ENCODE measurements around the gene NRXN3. TPM values are rescaled to one million over a fixed set of nuclear protein-coding genes. Genes with fewer than 3 reads are reported as not detected.

NRXN3 gene
- total and polyA plus RNA-seq, 8 donors = 1.3 to 7.6 (median 1.5) TPM

GRCh38 chr14:78762331-78762730, 592.2 kb downstream of the NRXN3 start:
- no peaks in the 10 kb centered on the region for H3K27me3 ChIP-seq
- no peak for DNase-seq
- H3K36me3 ChIP-seq = no peaks in the 10 kb centered on the region
- H3K9me3 ChIP-seq = no peaks in the 10 kb centered on the region
- H3K27ac ChIP-seq = no peak overlapping the region
- H3K4me1 ChIP-seq = no peaks in the 10 kb centered on the region
- TF ChIP-seq CTCF (IDR thresholded peaks at IDR 0.05) = no peak
- intact Hi-C loops (cut with DNase I) = no loop called here
- H3K4me3 ChIP-seq = no peak overlapping the region
- no peak for ATAC-seq

- Histone ChIP-seq H3K27me3 (no peaks in the 10 kb centered on the region), H3K27ac (no peak overlapping the region), H3K36me3 (no peaks in the 10 kb centered on the region), H3K9me3 (no peaks in the 10 kb centered on the region), H3K4me1 (no peaks in the 10 kb centered on the region), H3K4me3 (no peak overlapping the region)
- DNase-seq = no peak
- no peak for TF ChIP-seq CTCF (IDR thresholded peaks at IDR 0.05)
- intact Hi-C loops (cut with DNase I) = no loop called here
- ATAC-seq = no peak
These were observed 593.6 kb downstream of the NRXN3 start for GRCh38 chr14:78763746-78764145.

- intact Hi-C loops (cut with DNase I) = no loop called here
- H3K4me1 ChIP-seq = no peaks in the 10 kb centered on the region
These were observed 594.1 kb downstream of the NRXN3 start for GRCh38 chr14:78764240-78764639.

GRCh38 chr14:78764645-78765044, 594.5 kb downstream of the NRXN3 start:
- ATAC-seq (no peak), DNase-seq (no peak)
- no peak for TF ChIP-seq CTCF (IDR thresholded peaks at IDR 0.05)
- Histone ChIP-seq H3K4me1 (no peaks in the 10 kb centered on the region), H3K9me3 (no peaks in the 10 kb centered on the region), H3K27me3 (no peaks in the 10 kb centered on the region), H3K4me3 (no peak overlapping the region), H3K36me3 (no peaks in the 10 kb centered on the region), H3K27ac (no peak overlapping the region)
- intact Hi-C loops (cut with DNase I) = no loop called here

More at GRCh38 chr14:78764240-78764639, 594.1 kb downstream of the NRXN3 start:
- DNase-seq (no peak), ATAC-seq (no peak)
- Histone ChIP-seq H3K27me3 (no peaks in the 10 kb centered on the region), H3K4me3 (no peak overlapping the region), H3K27ac (no peak overlapping the region), H3K9me3 (no peaks in the 10 kb centered on the region), H3K36me3 (no peaks in the 10 kb centered on the region)
- no peak for TF ChIP-seq CTCF (IDR thresholded peaks at IDR 0.05)

- TF ChIP-seq CTCF (IDR thresholded peaks at IDR 0.05) = no peak
- H3K4me3 ChIP-seq = no peak overlapping the region
- DNase-seq (no peak), ATAC-seq (no peak)
- no peaks in the 10 kb centered on the region for H3K27me3 ChIP-seq
- intact Hi-C loops (cut with DNase I) = no loop called here
- no peaks in the 10 kb centered on the region for H3K36me3 ChIP-seq
- H3K9me3 ChIP-seq = no peaks in the 10 kb centered on the region
- no peak overlapping the region for H3K27ac ChIP-seq
- no peaks in the 10 kb centered on the region for H3K4me1 ChIP-seq
These were observed 597.3 kb downstream of the NRXN3 start for GRCh38 chr14:78767436-78767835.

All from left lung (tissue), 10 donors.